Right atrium auricular region (tissue), 2 donors: Measurements from ENCODE around the gene RGCC. TPM values are rescaled to one million over a fixed set of nuclear protein-coding genes. Genes with fewer than 3 reads are reported as not detected.

Experiments
- DNase-seq: peaks from one replicate; pipeline ENCODE4 v3.0.0-alpha.2; 2019; ENCODE audit warnings: low spot score
- H3K27ac ChIP-seq, 2 donors: fragments of 200-600 bp; sonication (generic); 1 replicate in 1 of 2; 2 replicates in 1 of 2; pipeline ENCODE4 v1.5.1; 2016 to 2019
- H3K27me3 ChIP-seq, 2 donors: fragments of 200-600 bp; sonication (generic); one replicate each; pipeline versions ENCODE4 v1.5.1 to v1.6.0; 2017 to 2019
- H3K36me3 ChIP-seq: fragments of 200-600 bp; sonication (generic); one replicate; pipeline ENCODE4 v1.5.1; 2016
- H3K4me1 ChIP-seq, 2 donors: fragments of 200-600 bp; sonication (generic); one replicate each; pipeline versions ENCODE4 v1.5.1 to v1.6.0; 2017 to 2019
- H3K4me3 ChIP-seq, 2 donors: fragments of 200-600 bp; sonication (generic); 1 replicate in 1 of 2; 2 replicates in 1 of 2; pipeline ENCODE4 v1.5.1; 2017 to 2019; ENCODE audit warnings: mild to moderate bottlenecking in 1 of 2, moderate library complexity in 1 of 2
- H3K9me3 ChIP-seq, 2 donors: fragments of 200-600 bp; sonication (generic); one replicate each; pipeline ENCODE4 v1.5.1; 2019
- total RNA-seq, 2 donors: library from RNA; depleted of rRNA; stranded (reverse); fragments of >200 nt; gene quantifications; one replicate each; pipeline ENCODE4 v1.1.0, GENCODE V29; 2016
- TF ChIP-seq, protein P1 (sequence below), 2 donors: fragments of 200-600 bp; sonication (generic); IDR thresholded peaks; one replicate each; pipeline ENCODE4 v1.5.1; 2019; ENCODE audit warnings: antibody characterized with exemption in 2 of 2

Gene RGCC
- total RNA-seq, 2 donors from 2014 or later = 53.9 to 94.8 TPM

DNA sequence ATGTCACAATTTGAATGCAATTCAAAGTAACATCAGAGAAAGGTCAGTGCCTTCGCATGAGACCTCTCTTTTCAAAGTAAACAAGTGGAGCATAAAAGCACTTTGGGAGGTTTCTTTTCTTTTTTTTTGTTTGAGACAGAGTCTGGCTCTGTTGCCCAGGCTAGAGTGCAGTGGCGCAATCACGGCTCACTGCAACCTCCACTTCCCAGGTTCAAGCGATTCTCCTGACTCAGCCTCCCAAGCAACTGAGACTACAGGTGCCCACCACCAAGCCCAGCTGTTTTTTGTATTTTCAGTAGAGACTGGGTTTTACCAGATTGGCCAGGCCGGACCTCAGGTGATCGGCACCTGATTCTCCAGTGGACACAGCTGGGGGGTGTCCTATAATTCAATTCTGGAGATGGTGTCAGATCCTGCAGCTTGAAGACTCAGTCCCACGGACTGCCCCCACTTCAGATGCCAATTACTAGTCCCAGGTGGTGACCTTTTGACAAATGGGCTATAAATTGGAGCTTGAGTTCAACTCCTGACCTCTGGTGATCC lies 57.6 kb downstream of the RGCC start:
- Histone ChIP-seq H3K27ac (no peak overlapping the region), H3K4me3 (no peak overlapping the region), H3K9me3 (no peaks in the 10 kb centered on the region), H3K4me1 (no peaks in the 10 kb centered on the region), H3K36me3 (no peaks in the 10 kb centered on the region), H3K27me3 (no peaks in the 10 kb centered on the region)
- DNase-seq = peak; percentile 11
- TF ChIP-seq, protein P1, sequence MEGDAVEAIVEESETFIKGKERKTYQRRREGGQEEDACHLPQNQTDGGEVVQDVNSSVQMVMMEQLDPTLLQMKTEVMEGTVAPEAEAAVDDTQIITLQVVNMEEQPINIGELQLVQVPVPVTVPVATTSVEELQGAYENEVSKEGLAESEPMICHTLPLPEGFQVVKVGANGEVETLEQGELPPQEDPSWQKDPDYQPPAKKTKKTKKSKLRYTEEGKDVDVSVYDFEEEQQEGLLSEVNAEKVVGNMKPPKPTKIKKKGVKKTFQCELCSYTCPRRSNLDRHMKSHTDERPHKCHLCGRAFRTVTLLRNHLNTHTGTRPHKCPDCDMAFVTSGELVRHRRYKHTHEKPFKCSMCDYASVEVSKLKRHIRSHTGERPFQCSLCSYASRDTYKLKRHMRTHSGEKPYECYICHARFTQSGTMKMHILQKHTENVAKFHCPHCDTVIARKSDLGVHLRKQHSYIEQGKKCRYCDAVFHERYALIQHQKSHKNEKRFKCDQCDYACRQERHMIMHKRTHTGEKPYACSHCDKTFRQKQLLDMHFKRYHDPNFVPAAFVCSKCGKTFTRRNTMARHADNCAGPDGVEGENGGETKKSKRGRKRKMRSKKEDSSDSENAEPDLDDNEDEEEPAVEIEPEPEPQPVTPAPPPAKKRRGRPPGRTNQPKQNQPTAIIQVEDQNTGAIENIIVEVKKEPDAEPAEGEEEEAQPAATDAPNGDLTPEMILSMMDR (IDR thresholded peaks at IDR 0.05) = no peak

- H3K4me1 ChIP-seq = no peaks in the 10 kb centered on the region
- TF ChIP-seq, protein P1 (IDR thresholded peaks at IDR 0.05) = no peak
- no peaks in the 10 kb centered on the region for H3K9me3 ChIP-seq
- H3K4me3 ChIP-seq = no peak overlapping the region
- DNase-seq = peak; percentile 50
- H3K27ac ChIP-seq = no peak overlapping the region
- H3K27me3 ChIP-seq = no peaks in the 10 kb centered on the region
- no peaks in the 10 kb centered on the region for H3K36me3 ChIP-seq
Observed at GRCh38 chr13:41515491-41516139, 58.3 kb downstream of the RGCC start.

DNA sequence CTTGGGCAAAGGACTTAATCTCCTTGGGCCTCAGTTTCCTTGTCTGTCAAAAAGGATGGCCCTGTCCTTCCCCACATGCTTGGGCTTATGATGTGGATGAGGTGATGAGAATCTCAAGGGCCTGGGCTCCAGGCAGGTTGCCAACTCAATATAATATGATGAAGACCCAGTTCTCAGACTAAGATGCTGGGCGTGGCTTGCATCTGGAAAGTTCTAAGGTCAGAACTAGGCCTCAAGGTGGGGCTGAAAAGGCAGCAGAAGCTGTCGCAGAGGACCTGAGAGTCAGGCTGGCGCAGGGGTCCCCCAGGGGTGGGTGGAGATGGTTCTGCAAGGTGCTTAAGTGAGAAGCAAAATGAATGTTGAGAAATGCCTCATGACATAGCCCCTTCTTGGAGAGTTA lies 58.8 kb downstream of the RGCC start:
- no peak overlapping the region for H3K27ac ChIP-seq
- H3K36me3 ChIP-seq = no peaks in the 10 kb centered on the region
- H3K4me3 ChIP-seq = no peak overlapping the region
- no peaks in the 10 kb centered on the region for H3K4me1 ChIP-seq
- H3K9me3 ChIP-seq = no peaks in the 10 kb centered on the region
- TF ChIP-seq, protein P1 (IDR thresholded peaks at IDR 0.05) = no peak
- no peaks in the 10 kb centered on the region for H3K27me3 ChIP-seq
- DNase-seq = peak; percentile 34

DNA sequence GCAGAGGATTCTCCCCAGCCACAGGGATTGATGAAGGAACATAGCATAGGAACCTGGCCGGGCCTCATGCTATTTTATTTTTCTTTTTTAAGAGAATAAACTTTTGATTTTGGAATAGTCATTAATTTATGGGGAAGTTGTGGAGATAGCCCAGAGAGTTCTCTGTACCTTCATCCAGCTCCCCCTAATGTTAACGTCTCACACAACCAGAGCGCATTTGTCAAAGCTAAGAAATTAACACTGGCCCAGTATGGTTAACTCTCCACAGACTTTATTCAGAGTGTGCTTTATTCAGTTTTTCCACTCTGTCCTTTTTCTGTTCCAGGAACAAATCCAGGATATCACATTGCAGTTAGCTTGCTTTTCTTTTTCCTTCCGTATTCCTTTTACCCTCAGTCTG lies 59.4 kb downstream of the RGCC start:
- H3K27me3 ChIP-seq = no peaks in the 10 kb centered on the region
- H3K27ac ChIP-seq = no peak overlapping the region
- no peaks in the 10 kb centered on the region for H3K4me1 ChIP-seq
- no peaks in the 10 kb centered on the region for H3K9me3 ChIP-seq
- TF ChIP-seq, protein P1 (IDR thresholded peaks at IDR 0.05) = no peak
- no peak overlapping the region for H3K4me3 ChIP-seq
- H3K36me3 ChIP-seq = no peaks in the 10 kb centered on the region
- peak; percentile 9 for DNase-seq

- H3K9me3 ChIP-seq = no peaks in the 10 kb centered on the region
- no peaks in the 10 kb centered on the region for H3K36me3 ChIP-seq
- no peak overlapping the region for H3K27ac ChIP-seq
- peak; percentile 58 for DNase-seq
- TF ChIP-seq, protein P1 (IDR thresholded peaks at IDR 0.05) = no peak
- no peaks in the 10 kb centered on the region for H3K4me1 ChIP-seq
- H3K4me3 ChIP-seq = no peak overlapping the region
- no peaks in the 10 kb centered on the region for H3K27me3 ChIP-seq
Observed at GRCh38 chr13:41520016-41520659, 62.8 kb downstream of the RGCC start.

Other genes starting within 250 kb of the RGCC start
- gene MTRF1, start 194.0 kb upstream of the RGCC start, total RNA-seq = 10 to 100 TPM in 1 of 2 donors, 1 to 10 TPM in 1; 9.3 to 11.5 TPM
- 1 to 10 TPM; 6.6 to 10.0 TPM for gene NAA16, start 146.3 kb upstream of the RGCC start, total RNA-seq